HEK293T (cell line): ENCODE data around the gene ZNF622.

ENCODE experiments used
- ARNT ChIP-seq: fragments of 450-650 bp; IDR thresholded peaks from 2 replicates; pipeline ENCODE4 v1.6.1; 2017; ENCODE audit warnings: mild to moderate bottlenecking
- BHLHE40 ChIP-seq: fragments of 450-650 bp; IDR thresholded peaks from 2 replicates; pipeline ENCODE4 v1.6.1; 2016; ENCODE audit warnings: mild to moderate bottlenecking, moderate library complexity, borderline replicate concordance
- ELF4 ChIP-seq: fragments of 450-650 bp; IDR thresholded peaks from 2 replicates; pipeline ENCODE4 v1.6.1; 2017; ENCODE audit warnings: antibody characterized with exemption
- FOXA1 ChIP-seq: fragments of 450-650 bp; IDR thresholded peaks from 2 replicates; pipeline ENCODE4 v1.6.1; 2016; ENCODE audit warnings: mild to moderate bottlenecking
- FOXK2 ChIP-seq: fragments of 450-650 bp; IDR thresholded peaks from 2 replicates; pipeline ENCODE4 v1.6.1; 2016; ENCODE audit warnings: mild to moderate bottlenecking
- FOXM1 ChIP-seq: fragments of 450-650 bp; IDR thresholded peaks from 2 replicates; pipeline ENCODE4 v1.6.1; 2017; ENCODE audit warnings: mild to moderate bottlenecking, borderline replicate concordance
- HDGF ChIP-seq: fragments of 450-650 bp; IDR thresholded peaks from 2 replicates; pipeline ENCODE4 v1.6.1; 2017; ENCODE audit warnings: antibody characterized with exemption, borderline replicate concordance
- LEF1 ChIP-seq: fragments of 450-650 bp; IDR thresholded peaks from 2 replicates; pipeline ENCODE4 v1.6.1; 2017; ENCODE audit warnings: mild to moderate bottlenecking, borderline replicate concordance
- NFRKB ChIP-seq: fragments of 450-650 bp; IDR thresholded peaks from 2 replicates; pipeline ENCODE4 v1.6.1; 2016; ENCODE audit warnings: mild to moderate bottlenecking, moderate library complexity
- SP1 ChIP-seq: fragments of 450-650 bp; IDR thresholded peaks from 2 replicates; pipeline ENCODE4 v1.6.1; 2017
- TARDBP ChIP-seq: fragments of 450-650 bp; IDR thresholded peaks from 2 replicates; pipeline ENCODE4 v1.6.1; 2016
- ZNF384 ChIP-seq: fragments of 450-650 bp; IDR thresholded peaks from 2 replicates; pipeline ENCODE4 v1.6.1; 2016

DNA sequence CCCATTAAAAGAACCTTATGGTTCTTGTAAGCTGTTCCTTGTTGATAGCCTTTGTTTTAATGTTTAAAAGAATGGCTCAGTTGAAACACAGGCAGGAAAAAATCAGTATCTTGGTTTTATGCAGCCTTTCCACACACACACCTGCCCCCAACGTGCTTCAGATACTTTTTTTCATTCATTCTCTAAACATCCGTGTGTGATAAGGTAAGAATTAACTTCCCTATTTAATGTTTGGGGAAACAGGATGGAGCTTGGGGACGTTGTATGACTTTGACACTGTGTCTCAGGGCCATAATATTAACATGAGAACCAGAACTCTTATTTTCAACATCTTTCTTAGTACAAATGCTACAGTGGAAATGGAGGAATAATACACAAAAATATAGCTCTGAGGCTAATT is 5.8 kb upstream of the ZNF622 start:
- TF ChIP-seq ZNF384: no peak
- TF ChIP-seq ARNT: no peak
- TF ChIP-seq BHLHE40: no peak
- TF ChIP-seq FOXM1: no peak
- TF ChIP-seq HDGF: no peak
- TF ChIP-seq NFRKB: no peak
- no peak for TF ChIP-seq LEF1
- no peak for TF ChIP-seq TARDBP
- TF ChIP-seq SP1: no peak
- no peak for TF ChIP-seq ELF4
- TF ChIP-seq FOXA1: no peak
- TF ChIP-seq FOXK2: no peak
